Panc1 (cell line): ENCODE results near the gene SHB.

Source experiments
- CTCF ChIP-seq: fragments of 450-650 bp; IDR thresholded peaks from 2 replicates; pipeline ENCODE4 v1.5.1; 2017; ENCODE audit warnings: mild to moderate bottlenecking
- POLR2AphosphoS5 ChIP-seq: IDR thresholded peaks from 2 replicates; pipeline ENCODE4 v1.6.1; 2012; ENCODE audit warnings: mild to moderate bottlenecking, low read depth, low read length, moderate library complexity
- REST ChIP-seq, 2 experiments: IDR thresholded peaks; 2 replicates each; pipeline ENCODE4 v1.6.1; 2011 to 2012; ENCODE audit warnings: low read depth in 2 of 2, control low read depth in 1 of 2, low read length in 1 of 2, mild to moderate bottlenecking in 1 of 2, moderate library complexity in 1 of 2; ENCODE audit not compliant: insufficient read depth in 1 of 2
- TCF7L2 ChIP-seq: IDR thresholded peaks from 2 replicates; pipeline ENCODE4 v1.6.1; 2011; ENCODE audit warnings: mild to moderate bottlenecking, low read depth, low read length, inconsistent platforms

DNA sequence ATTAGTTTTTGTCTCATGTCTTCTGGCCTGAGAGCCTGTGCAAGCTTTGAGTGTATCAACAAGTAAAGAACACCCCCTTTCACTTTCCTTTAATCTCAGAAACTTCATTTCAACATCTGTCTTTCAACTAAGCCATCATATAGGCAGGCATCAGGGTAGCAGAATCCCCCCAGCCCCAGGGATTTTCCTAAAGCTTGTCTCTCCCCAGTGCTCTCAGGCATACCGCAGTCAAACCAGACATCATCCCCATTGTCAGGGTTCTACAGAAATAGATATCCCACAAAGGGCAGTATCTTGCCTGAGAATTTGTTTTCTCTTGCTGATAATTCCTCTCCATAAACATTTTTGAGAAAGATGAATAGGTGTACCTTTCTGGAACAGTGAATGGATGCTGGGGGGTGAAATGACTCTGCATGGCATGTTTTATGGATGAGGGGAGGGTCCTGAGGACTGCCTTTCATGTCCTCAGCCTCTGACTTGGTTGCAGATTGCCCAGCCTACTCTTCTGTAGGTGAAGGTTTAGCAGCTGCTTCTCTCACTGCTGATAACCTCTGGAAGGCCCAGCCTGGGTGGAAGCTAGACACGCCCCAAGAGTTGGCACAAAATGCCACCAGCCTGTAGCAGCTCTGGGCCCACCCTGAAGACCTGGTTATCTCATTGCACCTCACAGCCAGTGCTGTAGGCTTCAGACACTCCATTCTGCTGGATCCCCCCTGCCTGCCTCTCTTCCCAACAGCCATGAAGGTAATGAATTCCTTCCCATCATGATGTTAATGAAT lies 20.5 kb upstream of the SHB start:
- TF ChIP-seq CTCF: no peak
- TF ChIP-seq POLR2AphosphoS5: no peak
- TF ChIP-seq TCF7L2: no peak
- TF ChIP-seq REST (IDR thresholded peaks at IDR 0.05; ENCODE audit: insufficient read depth in 1 of 2, low read depth in 2 of 2, low read length in 1 of 2): no peak
